ENCODE measurements around the gene NAA40. TPM values are rescaled to one million over a fixed set of nuclear protein-coding genes. Genes with fewer than 3 reads are reported as not detected.

Gene NAA40
- total and polyA plus RNA-seq, 2 of the 13 experiments (the other 11 are each of a cell fraction or from before 2014, with no cell fraction given): 11.1 to 17.9 TPM

DNA sequence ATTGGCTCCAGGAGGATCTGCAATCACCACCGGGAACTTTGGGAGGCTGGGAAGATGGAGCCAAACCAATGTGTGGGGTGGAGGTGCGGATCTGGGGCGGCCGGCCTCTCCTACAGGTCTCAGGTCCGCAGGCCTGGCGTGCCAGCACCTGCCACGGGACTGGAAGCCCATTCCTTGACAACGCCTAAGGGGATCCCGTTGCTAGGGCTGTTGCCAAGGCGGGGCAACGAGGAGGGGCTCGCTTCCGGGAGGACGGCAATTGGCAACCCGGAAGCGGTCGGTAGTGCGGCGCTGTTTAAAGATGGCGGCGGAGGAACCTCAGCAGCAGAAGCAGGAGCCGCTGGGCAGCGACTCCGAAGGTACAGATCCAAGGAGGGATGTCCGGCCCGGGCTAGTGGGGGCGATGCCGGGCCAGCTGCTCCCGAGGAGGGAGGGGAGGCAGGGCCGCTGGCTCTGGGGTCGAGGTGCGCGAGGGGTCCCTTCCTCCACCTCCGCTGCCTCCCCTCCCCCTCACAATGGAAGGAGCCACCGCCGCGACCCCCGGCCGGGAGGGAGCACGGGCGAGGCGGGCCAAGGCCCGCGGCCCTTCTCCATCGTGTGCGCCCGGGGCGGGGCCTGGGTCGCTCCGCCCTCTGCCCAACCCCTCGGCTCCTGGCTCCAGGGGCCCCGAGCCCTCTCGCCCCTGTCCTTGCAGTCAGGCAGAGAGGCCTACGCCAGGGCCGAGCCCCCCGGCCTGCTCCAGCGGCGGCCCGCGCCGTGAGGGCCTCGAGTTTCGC lies 47.5 kb downstream of the NAA40 start, which contains the start of gene OTUB1 (continued):
- TF ChIP-seq, protein P1, sequence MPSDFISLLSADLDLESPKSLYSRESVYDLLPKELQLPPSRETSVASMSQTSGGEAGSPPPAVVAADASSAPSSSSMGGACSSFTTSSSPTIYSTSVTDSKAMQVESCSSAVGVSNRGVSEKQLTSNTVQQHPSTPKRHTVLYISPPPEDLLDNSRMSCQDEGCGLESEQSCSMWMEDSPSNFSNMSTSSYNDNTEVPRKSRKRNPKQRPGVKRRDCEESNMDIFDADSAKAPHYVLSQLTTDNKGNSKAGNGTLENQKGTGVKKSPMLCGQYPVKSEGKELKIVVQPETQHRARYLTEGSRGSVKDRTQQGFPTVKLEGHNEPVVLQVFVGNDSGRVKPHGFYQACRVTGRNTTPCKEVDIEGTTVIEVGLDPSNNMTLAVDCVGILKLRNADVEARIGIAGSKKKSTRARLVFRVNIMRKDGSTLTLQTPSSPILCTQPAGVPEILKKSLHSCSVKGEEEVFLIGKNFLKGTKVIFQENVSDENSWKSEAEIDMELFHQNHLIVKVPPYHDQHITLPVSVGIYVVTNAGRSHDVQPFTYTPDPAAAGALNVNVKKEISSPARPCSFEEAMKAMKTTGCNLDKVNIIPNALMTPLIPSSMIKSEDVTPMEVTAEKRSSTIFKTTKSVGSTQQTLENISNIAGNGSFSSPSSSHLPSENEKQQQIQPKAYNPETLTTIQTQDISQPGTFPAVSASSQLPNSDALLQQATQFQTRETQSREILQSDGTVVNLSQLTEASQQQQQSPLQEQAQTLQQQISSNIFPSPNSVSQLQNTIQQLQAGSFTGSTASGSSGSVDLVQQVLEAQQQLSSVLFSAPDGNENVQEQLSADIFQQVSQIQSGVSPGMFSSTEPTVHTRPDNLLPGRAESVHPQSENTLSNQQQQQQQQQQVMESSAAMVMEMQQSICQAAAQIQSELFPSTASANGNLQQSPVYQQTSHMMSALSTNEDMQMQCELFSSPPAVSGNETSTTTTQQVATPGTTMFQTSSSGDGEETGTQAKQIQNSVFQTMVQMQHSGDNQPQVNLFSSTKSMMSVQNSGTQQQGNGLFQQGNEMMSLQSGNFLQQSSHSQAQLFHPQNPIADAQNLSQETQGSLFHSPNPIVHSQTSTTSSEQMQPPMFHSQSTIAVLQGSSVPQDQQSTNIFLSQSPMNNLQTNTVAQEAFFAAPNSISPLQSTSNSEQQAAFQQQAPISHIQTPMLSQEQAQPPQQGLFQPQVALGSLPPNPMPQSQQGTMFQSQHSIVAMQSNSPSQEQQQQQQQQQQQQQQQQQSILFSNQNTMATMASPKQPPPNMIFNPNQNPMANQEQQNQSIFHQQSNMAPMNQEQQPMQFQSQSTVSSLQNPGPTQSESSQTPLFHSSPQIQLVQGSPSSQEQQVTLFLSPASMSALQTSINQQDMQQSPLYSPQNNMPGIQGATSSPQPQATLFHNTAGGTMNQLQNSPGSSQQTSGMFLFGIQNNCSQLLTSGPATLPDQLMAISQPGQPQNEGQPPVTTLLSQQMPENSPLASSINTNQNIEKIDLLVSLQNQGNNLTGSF (CRISPR knock-in tag; IDR thresholded peaks at IDR 0.05): peak; percentile 35; the same call in 1 of the 2 replicates
- TF ChIP-seq MEIS1 (CRISPR knock-in tag; IDR thresholded peaks at IDR 0.05; ENCODE audit: borderline replicate concordance): no peak; the same call in 1 of the 2 replicates
- no peak for TF ChIP-seq ZNF749 (CRISPR knock-in tag; IDR thresholded peaks at IDR 0.05; ENCODE audit: borderline replicate concordance)
- peak; percentile 69; the same call in 1 of the 2 replicates for TF ChIP-seq TP53 (CRISPR knock-in tag; conservative IDR thresholded peaks at IDR 0.05)
- no peak for TF ChIP-seq MBD4 (IDR thresholded peaks at IDR 0.05; ENCODE audit: borderline replicate concordance, low read length)
- TF ChIP-seq, protein P2, sequence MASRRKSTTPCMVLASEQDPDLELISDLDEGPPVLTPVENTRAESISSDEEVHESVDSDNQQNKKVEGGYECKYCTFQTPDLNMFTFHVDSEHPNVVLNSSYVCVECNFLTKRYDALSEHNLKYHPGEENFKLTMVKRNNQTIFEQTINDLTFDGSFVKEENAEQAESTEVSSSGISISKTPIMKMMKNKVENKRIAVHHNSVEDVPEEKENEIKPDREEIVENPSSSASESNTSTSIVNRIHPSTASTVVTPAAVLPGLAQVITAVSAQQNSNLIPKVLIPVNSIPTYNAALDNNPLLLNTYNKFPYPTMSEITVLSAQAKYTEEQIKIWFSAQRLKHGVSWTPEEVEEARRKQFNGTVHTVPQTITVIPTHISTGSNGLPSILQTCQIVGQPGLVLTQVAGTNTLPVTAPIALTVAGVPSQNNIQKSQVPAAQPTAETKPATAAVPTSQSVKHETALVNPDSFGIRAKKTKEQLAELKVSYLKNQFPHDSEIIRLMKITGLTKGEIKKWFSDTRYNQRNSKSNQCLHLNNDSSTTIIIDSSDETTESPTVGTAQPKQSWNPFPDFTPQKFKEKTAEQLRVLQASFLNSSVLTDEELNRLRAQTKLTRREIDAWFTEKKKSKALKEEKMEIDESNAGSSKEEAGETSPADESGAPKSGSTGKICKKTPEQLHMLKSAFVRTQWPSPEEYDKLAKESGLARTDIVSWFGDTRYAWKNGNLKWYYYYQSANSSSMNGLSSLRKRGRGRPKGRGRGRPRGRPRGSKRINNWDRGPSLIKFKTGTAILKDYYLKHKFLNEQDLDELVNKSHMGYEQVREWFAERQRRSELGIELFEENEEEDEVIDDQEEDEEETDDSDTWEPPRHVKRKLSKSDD (CRISPR knock-in tag; IDR thresholded peaks at IDR 0.05; ENCODE audit: low read depth): no peak
- no peak for TF ChIP-seq MIER2 (CRISPR knock-in tag; IDR thresholded peaks at IDR 0.05)
- TF ChIP-seq, protein P3, sequence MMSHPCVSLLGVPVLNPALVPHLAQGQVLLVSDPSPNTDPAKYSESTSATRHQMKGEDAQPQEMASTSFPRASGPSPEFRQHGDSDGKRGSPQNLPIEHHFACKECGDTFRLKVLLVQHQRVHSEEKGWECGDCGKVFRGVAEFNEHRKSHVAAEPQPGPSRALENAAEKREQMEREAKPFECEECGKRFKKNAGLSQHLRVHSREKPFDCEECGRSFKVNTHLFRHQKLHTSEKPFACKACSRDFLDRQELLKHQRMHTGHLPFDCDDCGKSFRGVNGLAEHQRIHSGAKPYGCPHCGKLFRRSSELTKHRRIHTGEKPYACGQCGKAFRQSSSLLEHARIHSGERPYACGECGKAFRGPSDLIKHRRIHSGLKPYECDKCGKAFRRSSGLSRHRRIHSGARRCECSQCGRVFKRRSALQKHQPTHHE (CRISPR knock-in tag; IDR thresholded peaks at IDR 0.05; ENCODE audit: borderline replicate concordance): peak; percentile 98; the same call in 1 of the 2 replicates
- peak; percentile 88; the same call in 1 of the 2 replicates for TF ChIP-seq ELF4 (CRISPR knock-in tag; IDR thresholded peaks at IDR 0.05; ENCODE audit: borderline replicate concordance)
- TF ChIP-seq, protein P4, sequence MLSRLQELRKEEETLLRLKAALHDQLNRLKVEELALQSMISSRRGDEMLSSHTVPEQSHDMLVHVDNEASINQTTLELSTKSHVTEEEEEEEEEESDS (CRISPR knock-in tag; IDR thresholded peaks at IDR 0.05; ENCODE audit: borderline replicate concordance): peak; percentile 86; the same call in 1 of the 2 replicates
- TF ChIP-seq, protein P5, sequence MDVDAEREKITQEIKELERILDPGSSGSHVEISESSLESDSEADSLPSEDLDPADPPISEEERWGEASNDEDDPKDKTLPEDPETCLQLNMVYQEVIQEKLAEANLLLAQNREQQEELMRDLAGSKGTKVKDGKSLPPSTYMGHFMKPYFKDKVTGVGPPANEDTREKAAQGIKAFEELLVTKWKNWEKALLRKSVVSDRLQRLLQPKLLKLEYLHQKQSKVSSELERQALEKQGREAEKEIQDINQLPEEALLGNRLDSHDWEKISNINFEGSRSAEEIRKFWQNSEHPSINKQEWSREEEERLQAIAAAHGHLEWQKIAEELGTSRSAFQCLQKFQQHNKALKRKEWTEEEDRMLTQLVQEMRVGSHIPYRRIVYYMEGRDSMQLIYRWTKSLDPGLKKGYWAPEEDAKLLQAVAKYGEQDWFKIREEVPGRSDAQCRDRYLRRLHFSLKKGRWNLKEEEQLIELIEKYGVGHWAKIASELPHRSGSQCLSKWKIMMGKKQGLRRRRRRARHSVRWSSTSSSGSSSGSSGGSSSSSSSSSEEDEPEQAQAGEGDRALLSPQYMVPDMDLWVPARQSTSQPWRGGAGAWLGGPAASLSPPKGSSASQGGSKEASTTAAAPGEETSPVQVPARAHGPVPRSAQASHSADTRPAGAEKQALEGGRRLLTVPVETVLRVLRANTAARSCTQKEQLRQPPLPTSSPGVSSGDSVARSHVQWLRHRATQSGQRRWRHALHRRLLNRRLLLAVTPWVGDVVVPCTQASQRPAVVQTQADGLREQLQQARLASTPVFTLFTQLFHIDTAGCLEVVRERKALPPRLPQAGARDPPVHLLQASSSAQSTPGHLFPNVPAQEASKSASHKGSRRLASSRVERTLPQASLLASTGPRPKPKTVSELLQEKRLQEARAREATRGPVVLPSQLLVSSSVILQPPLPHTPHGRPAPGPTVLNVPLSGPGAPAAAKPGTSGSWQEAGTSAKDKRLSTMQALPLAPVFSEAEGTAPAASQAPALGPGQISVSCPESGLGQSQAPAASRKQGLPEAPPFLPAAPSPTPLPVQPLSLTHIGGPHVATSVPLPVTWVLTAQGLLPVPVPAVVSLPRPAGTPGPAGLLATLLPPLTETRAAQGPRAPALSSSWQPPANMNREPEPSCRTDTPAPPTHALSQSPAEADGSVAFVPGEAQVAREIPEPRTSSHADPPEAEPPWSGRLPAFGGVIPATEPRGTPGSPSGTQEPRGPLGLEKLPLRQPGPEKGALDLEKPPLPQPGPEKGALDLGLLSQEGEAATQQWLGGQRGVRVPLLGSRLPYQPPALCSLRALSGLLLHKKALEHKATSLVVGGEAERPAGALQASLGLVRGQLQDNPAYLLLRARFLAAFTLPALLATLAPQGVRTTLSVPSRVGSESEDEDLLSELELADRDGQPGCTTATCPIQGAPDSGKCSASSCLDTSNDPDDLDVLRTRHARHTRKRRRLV (CRISPR knock-in tag; IDR thresholded peaks at IDR 0.05): no peak
- TF ChIP-seq NFE2L1 (CRISPR knock-in tag; IDR thresholded peaks at IDR 0.05; ENCODE audit: borderline replicate concordance): no peak
